DND-41 (cell line): ENCODE data around the gene TTK.

Source experiments
- EZH2 ChIP-seq: IDR thresholded peaks from 3 replicates; pipeline ENCODE4 v1.6.1; 2012; ENCODE audit warnings: borderline replicate concordance, low read depth, mild to moderate bottlenecking, moderate library complexity, low read length, inconsistent platforms; ENCODE audit not compliant: severe bottlenecking
- TF ChIP-seq, protein P1 (sequence below): IDR thresholded peaks from 2 replicates; pipeline ENCODE4 v1.5.1; 2012; ENCODE audit warnings: borderline replicate concordance, low read length, moderate library complexity, mild to moderate bottlenecking; ENCODE audit not compliant: poor library complexity, severe bottlenecking; ENCODE audit errors: extremely low read depth

DNA sequence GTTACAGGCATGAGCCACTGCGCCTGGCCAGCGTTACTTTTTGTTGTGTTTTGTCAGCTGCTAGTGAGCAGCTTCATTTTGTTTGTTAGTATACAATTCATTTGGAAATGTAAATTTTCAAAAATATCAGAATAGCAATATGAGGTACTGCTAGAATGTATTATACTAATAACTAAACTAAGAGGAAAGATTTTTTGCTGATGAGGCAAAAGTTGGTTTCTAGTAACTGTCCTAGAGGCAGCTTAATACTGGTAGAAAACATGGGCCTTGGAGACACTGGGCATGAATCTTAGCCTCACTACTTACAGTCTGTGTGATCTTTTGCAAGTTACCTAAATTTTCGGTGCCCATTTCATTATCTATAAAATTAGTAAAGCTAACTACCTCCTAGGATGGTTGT, 24.1 kb downstream of the TTK start:
- TF ChIP-seq, protein P1, sequence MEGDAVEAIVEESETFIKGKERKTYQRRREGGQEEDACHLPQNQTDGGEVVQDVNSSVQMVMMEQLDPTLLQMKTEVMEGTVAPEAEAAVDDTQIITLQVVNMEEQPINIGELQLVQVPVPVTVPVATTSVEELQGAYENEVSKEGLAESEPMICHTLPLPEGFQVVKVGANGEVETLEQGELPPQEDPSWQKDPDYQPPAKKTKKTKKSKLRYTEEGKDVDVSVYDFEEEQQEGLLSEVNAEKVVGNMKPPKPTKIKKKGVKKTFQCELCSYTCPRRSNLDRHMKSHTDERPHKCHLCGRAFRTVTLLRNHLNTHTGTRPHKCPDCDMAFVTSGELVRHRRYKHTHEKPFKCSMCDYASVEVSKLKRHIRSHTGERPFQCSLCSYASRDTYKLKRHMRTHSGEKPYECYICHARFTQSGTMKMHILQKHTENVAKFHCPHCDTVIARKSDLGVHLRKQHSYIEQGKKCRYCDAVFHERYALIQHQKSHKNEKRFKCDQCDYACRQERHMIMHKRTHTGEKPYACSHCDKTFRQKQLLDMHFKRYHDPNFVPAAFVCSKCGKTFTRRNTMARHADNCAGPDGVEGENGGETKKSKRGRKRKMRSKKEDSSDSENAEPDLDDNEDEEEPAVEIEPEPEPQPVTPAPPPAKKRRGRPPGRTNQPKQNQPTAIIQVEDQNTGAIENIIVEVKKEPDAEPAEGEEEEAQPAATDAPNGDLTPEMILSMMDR, result no peak
- no peak for TF ChIP-seq EZH2
